Left ventricle myocardium inferior (tissue), 1 donor: ENCODE measurements around the gene TRAF3. TPM values are rescaled to one million over a fixed set of nuclear protein-coding genes. Genes with fewer than 3 reads are reported as not detected.
"Not testable (repeated sequence)": the region's sequence is repeated elsewhere in the genome, so short reads cannot be mapped to it uniquely, and the experiment has no call there.

Experiments
- DNase-seq: peaks from one replicate; pipeline ENCODE4 v3.0.0-alpha.2; 2020
- H3K27ac ChIP-seq: fragments of 200-600 bp; replicated peaks from 2 replicates; pipeline ENCODE4 v1.8.0; 2021
- H3K27me3 ChIP-seq: fragments of 200-600 bp; 2 replicates; pipeline ENCODE4 v1.8.0; 2021; ENCODE audit warnings: low read depth
- H3K36me3 ChIP-seq: fragments of 200-600 bp; 2 replicates; pipeline ENCODE4 v1.8.0; 2021
- H3K4me1 ChIP-seq: fragments of 200-600 bp; 2 replicates; pipeline ENCODE4 v1.8.0; 2021
- H3K4me3 ChIP-seq: fragments of 200-600 bp; 2 replicates; pipeline ENCODE4 v1.8.0; 2021; ENCODE audit warnings: mild to moderate bottlenecking, moderate library complexity
- H3K9me3 ChIP-seq: fragments of 200-600 bp; replicated peaks from 2 replicates; pipeline ENCODE4 v1.8.0; 2021
- CTCF ChIP-seq: fragments of 200-600 bp; IDR thresholded peaks from 2 replicates; pipeline ENCODE4 v1.8.0; 2021; ENCODE audit warnings: antibody characterized with exemption, mild to moderate bottlenecking, borderline replicate concordance
- intact Hi-C: fragments of 100-400 bp; cut with micrococcal nuclease; formaldehyde crosslinking; loops from one replicate; pipeline ENCODE4 v1.11.0; 2022
- total RNA-seq: library from RNA; stranded (reverse); fragmentation: NEBNext Ultra II Directional; extraction: Animal tissue kit (Norgen Biotek cat#: 25700); gene quantifications from one replicate; pipeline ENCODE4 v1.2.1, GENCODE V29; 2021
- donor health status: DM: no; HTN: yes; CAD: no; lungs with severe emphysema.

The TRAF3 gene
- total RNA-seq, 1 donor from 2014 or later = 11.3 TPM

- no peak for TF ChIP-seq CTCF
- DNase-seq = no peak
- intact Hi-C loops = no loop called here
These were observed 86.1 kb downstream of the TRAF3 start for GRCh38 chr14:102863381-102863780.

GRCh38 chr14:102865916-102866315 lies 88.7 kb downstream of the TRAF3 start:
- intact Hi-C loops, H3K27me3 ChIP-seq, H3K4me1 ChIP-seq, H3K27ac ChIP-seq, H3K4me3 ChIP-seq, DNase-seq, H3K36me3 ChIP-seq: not testable (repeated sequence)
- peaks cover 25% of the 10 kb centered on the region for H3K9me3 ChIP-seq

More at GRCh38 chr14:102863381-102863780, 86.1 kb downstream of the TRAF3 start:
- H3K9me3 ChIP-seq = peaks cover 31% of the 10 kb centered on the region
- H3K36me3 ChIP-seq = no peaks in the 10 kb centered on the region
- H3K27me3 ChIP-seq = no peaks in the 10 kb centered on the region
- H3K27ac ChIP-seq = no peak overlapping the region
- no peak overlapping the region for H3K4me3 ChIP-seq
- no peaks in the 10 kb centered on the region for H3K4me1 ChIP-seq

- no peak for TF ChIP-seq CTCF
- DNase-seq = no peak
- Histone ChIP-seq H3K4me1 (peaks cover 17% of the 10 kb centered on the region), H3K9me3 (peaks cover 13% of the 10 kb centered on the region), H3K4me3 (no peak overlapping the region), H3K27me3 (no peaks in the 10 kb centered on the region), H3K36me3 (peaks cover 5% of the 10 kb centered on the region), H3K27ac (no peak overlapping the region)
- intact Hi-C loops = no loop called here
These were observed 89.9 kb downstream of the TRAF3 start for GRCh38 chr14:102866982-102867761.

- peaks cover 5% of the 10 kb centered on the region for H3K9me3 ChIP-seq
- intact Hi-C loops = no loop called here
- no peak for TF ChIP-seq CTCF
- H3K36me3 ChIP-seq = peaks cover 13% of the 10 kb centered on the region
- H3K27me3 ChIP-seq = no peaks in the 10 kb centered on the region
- H3K27ac ChIP-seq = no peak overlapping the region
- DNase-seq = no peak
- H3K4me1 ChIP-seq = peaks cover 17% of the 10 kb centered on the region
- H3K4me3 ChIP-seq = no peak overlapping the region
These were observed 90.8 kb downstream of the TRAF3 start for GRCh38 chr14:102867826-102868580.

GRCh38 chr14:102868956-102869547 lies 91.8 kb downstream of the TRAF3 start:
- intact Hi-C loops = no loop called here
- Histone ChIP-seq H3K27ac (no peak overlapping the region), H3K4me3 (no peak overlapping the region), H3K36me3 (peaks cover 20% of the 10 kb centered on the region), H3K4me1 (peaks cover 17% of the 10 kb centered on the region), H3K9me3 (no peaks in the 10 kb centered on the region), H3K27me3 (no peaks in the 10 kb centered on the region)
- no peak for TF ChIP-seq CTCF
- DNase-seq = no peak

GRCh38 chr14:102870246-102870645 lies 93.0 kb downstream of the TRAF3 start:
- H3K9me3 ChIP-seq = no peaks in the 10 kb centered on the region
- DNase-seq = no peak
- peaks cover 21% of the 10 kb centered on the region for H3K36me3 ChIP-seq
- H3K27me3 ChIP-seq = no peaks in the 10 kb centered on the region
- TF ChIP-seq CTCF = no peak
- peaks cover 17% of the 10 kb centered on the region for H3K4me1 ChIP-seq
- intact Hi-C loops = no loop called here
- no peak overlapping the region for H3K4me3 ChIP-seq
- H3K27ac ChIP-seq = no peak overlapping the region
